Thyroid gland (tissue), 4 donors: ENCODE measurements around the gene DAPK1.

Experiments used
- POLR2A ChIP-seq, 2 donors: fragments of 450-650 bp; IDR thresholded peaks; one replicate each; pipeline ENCODE4 v1.6.1; 2017; ENCODE audit warnings: antibody characterized with exemption in 2 of 2, mild to moderate bottlenecking in 2 of 2, moderate library complexity in 1 of 2
- TF ChIP-seq, protein P1 (sequence below), 6 experiments: fragments of 200-600 bp in 3 of 6; fragments of 450-650 bp in 3 of 6; sonication (generic) in 3 of 6; IDR thresholded peaks; one replicate each; pipeline ENCODE4 v1.5.1; 2016 to 2019; ENCODE audit warnings: antibody characterized with exemption in 6 of 6, mild to moderate bottlenecking in 2 of 6, inconsistent platforms in 1 of 6, moderate library complexity in 1 of 6

DNA sequence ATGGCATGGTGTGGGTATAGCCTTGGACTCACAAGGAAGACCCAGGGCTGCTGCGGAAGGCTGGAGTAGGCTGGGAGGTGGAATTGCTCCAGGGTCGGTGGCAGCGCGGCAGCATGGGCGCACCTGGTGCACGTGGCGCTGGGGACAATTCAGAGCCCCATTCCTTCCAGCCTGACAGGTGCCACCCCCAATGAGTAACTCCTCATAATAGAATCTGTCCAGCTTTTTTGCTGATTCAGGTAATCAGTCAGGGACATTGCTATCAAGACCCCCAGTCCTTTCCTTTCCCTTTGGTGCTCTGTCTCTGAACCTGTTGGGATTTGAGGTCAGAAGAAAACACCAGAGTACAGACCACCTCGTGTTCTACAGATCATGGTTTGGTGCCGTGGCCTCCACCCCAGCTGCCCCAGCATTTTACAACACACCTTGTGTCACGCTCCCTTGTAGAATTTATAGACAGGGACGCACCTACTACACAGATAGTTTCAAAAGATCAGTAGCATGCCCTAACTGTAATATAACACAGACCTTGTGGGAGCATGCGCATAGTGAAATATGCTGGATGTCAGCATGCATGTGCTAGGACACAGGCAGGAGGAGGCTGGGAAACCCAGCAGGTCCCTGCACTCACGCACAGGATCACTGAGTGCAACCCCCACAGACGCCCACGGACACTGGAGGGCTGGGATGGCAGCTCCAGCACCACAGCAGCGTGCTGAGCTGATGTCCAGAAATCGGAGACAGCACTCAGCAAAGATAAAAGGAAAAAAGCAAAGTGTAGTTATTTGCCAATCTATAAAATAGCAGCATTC is 180.3 kb downstream of the DAPK1 start:
- TF ChIP-seq, protein P1, sequence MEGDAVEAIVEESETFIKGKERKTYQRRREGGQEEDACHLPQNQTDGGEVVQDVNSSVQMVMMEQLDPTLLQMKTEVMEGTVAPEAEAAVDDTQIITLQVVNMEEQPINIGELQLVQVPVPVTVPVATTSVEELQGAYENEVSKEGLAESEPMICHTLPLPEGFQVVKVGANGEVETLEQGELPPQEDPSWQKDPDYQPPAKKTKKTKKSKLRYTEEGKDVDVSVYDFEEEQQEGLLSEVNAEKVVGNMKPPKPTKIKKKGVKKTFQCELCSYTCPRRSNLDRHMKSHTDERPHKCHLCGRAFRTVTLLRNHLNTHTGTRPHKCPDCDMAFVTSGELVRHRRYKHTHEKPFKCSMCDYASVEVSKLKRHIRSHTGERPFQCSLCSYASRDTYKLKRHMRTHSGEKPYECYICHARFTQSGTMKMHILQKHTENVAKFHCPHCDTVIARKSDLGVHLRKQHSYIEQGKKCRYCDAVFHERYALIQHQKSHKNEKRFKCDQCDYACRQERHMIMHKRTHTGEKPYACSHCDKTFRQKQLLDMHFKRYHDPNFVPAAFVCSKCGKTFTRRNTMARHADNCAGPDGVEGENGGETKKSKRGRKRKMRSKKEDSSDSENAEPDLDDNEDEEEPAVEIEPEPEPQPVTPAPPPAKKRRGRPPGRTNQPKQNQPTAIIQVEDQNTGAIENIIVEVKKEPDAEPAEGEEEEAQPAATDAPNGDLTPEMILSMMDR (IDR thresholded peaks at IDR 0.05), result no peak
- TF ChIP-seq POLR2A (IDR thresholded peaks at IDR 0.05), result no peak
